ENCODE data around the gene NUDCD2.
"Not testable (repeated sequence)": the region's sequence is repeated elsewhere in the genome, so short reads cannot be mapped to it uniquely, and the experiment has no call there.

The NUDCD2 gene

DNA sequence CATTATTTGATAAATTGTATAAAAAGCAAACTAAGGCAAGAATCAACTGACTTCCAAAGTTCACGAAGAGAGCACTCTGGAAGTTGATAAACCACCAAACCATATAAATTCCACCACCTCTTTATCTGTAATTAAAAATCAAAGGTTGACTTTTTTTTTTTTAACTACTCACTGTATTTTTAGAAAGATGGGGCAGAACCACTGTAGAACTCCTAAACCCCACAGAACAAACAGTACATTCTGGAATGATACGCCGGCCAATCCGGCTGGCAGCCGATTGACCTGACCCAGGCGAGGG is 22.9 kb downstream of the NUDCD2 start:
- TF ChIP-seq, protein P1, sequence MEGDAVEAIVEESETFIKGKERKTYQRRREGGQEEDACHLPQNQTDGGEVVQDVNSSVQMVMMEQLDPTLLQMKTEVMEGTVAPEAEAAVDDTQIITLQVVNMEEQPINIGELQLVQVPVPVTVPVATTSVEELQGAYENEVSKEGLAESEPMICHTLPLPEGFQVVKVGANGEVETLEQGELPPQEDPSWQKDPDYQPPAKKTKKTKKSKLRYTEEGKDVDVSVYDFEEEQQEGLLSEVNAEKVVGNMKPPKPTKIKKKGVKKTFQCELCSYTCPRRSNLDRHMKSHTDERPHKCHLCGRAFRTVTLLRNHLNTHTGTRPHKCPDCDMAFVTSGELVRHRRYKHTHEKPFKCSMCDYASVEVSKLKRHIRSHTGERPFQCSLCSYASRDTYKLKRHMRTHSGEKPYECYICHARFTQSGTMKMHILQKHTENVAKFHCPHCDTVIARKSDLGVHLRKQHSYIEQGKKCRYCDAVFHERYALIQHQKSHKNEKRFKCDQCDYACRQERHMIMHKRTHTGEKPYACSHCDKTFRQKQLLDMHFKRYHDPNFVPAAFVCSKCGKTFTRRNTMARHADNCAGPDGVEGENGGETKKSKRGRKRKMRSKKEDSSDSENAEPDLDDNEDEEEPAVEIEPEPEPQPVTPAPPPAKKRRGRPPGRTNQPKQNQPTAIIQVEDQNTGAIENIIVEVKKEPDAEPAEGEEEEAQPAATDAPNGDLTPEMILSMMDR (IDR thresholded peaks at IDR 0.05; ENCODE audit: low read depth, low read length) = no peak
- peak overlapping the region; percentile 95 for H3K4me3 ChIP-seq (ENCODE audit: low read depth, low read length)
- in situ Hi-C loops (cut with HindIII; ENCODE audit: low sequenced_read_pairs) = no loop called here
- no peak for DNase-seq (ENCODE audit: low read depth, low spot score)

DNA sequence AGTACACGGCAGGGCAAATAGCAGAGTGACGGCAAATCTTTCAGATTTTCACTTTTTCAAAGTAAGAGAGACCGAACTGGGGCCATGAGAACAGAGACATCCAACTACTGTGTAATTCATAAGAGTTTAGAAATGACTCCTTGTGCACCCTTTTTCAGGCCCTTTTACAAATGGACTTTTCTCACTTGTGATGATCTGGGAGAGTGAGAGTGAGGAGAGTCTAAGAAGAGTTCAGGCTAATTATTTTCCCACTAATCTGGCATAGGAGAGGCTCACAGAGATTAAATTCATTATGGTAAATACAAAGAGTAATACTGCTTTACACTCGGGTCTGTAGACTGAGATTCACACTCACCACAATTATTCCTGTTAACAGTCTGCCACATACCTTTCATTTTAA is 23.4 kb downstream of the NUDCD2 start:
- no peak for DNase-seq (ENCODE audit: low read depth, low spot score)
- TF ChIP-seq, protein P1 (IDR thresholded peaks at IDR 0.05; ENCODE audit: low read depth, low read length) = no peak
- no peak overlapping the region for H3K4me3 ChIP-seq (ENCODE audit: low read depth, low read length)
- in situ Hi-C loops (cut with HindIII; ENCODE audit: low sequenced_read_pairs) = no loop called here

DNA sequence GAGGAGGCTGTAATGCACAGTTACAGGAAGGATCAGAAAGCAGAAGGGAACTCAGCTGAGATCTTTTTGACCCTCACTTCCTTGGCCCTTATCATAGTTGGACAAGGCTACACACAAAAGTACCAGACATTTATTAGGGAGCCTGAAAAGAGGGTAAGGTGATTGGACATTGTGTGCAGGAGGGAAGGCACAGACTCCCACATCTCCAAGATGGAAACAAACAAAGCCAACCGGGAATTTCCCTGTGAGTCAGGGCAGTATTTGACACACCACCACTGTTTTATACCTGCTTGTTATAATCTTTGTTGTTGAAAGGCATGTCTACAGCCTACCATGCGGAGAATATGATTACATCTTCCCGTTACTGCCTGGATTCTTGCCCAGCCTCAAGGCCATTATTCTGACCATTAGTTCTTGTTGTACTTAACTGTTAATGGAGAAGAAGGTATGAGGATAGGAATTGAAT is 25.5 kb downstream of the NUDCD2 start:
- H3K4me3 ChIP-seq (ENCODE audit: low read depth, low read length) = no peak overlapping the region
- TF ChIP-seq, protein P1 (IDR thresholded peaks at IDR 0.05; ENCODE audit: low read depth, low read length) = no peak
- in situ Hi-C loops (cut with HindIII; ENCODE audit: low sequenced_read_pairs) = no loop called here
- DNase-seq (ENCODE audit: low read depth, low spot score) = peak; percentile 71

DNA sequence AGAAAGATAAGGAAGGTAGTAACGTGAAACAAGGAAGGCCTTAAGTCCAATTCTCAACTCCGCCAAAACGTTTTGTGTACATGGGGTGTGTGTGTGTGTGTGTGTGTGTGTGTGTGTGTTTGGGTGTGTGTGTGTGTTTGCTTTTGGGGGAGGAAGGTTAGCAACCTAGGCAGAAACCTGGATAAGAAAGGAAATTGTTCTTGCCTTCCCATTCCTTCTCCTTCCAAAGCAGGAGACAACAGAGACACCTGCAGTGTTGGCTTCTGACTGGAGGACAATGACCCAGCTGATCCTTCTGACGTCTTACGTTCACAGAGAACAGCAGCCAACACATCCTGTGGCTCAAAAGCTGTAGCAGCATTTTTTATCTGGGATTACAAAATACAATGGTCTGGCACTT is 26.6 kb downstream of the NUDCD2 start:
- H3K4me3 ChIP-seq (ENCODE audit: low read depth, low read length) = no peak overlapping the region
- TF ChIP-seq, protein P1 (IDR thresholded peaks at IDR 0.05; ENCODE audit: low read depth, low read length) = no peak
- no peak for DNase-seq (ENCODE audit: low read depth, low spot score)
- in situ Hi-C loops (cut with HindIII; ENCODE audit: low sequenced_read_pairs) = no loop called here

DNA sequence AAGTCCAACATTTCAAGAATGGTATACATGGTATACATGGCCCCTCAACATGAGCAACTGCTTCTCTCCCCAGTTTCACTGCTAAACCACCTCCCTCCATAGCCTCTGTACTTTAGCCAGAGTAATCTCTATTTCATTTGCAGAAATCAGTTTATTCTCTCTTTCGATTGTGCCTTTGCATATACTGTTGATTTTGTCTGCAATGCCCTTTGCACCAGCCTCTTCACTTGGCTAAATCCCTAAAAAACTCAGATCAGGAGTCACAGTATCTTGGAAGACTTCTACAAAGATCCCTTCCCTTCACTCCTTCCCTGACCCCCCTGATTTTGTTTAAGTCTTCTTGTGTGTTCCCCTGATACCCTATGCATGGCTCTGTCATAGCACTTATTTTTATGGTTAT is 27.4 kb downstream of the NUDCD2 start:
- no peak overlapping the region for H3K4me3 ChIP-seq (ENCODE audit: low read depth, low read length)
- DNase-seq (ENCODE audit: low read depth, low spot score) = no peak
- TF ChIP-seq, protein P1 (IDR thresholded peaks at IDR 0.05; ENCODE audit: low read depth, low read length) = no peak
- in situ Hi-C loops (cut with HindIII; ENCODE audit: low sequenced_read_pairs) = no loop called here

DNA sequence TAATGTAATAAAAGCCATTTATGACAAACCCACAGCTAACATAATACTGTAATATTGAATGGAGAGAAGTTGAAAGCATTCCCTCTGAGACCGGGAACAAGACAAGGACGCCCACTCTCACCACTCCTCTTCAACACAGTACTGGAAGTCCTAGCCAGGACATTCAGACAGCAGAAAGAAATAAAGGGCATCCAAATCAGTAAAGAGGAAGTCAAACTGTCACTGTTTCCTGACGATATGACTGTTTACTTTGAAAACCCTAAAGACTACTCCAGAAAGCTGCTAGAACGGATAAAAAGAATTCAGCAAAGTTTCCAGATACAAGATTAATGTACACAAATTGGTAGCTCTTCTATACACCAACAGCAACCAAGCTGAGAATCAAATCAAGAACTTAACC is 33.8 kb downstream of the NUDCD2 start:
- DNase-seq (ENCODE audit: low read depth, low spot score); H3K4me3 ChIP-seq (ENCODE audit: low read depth, low read length); in situ Hi-C loops (cut with HindIII; ENCODE audit: low sequenced_read_pairs): not testable (repeated sequence)

DNA sequence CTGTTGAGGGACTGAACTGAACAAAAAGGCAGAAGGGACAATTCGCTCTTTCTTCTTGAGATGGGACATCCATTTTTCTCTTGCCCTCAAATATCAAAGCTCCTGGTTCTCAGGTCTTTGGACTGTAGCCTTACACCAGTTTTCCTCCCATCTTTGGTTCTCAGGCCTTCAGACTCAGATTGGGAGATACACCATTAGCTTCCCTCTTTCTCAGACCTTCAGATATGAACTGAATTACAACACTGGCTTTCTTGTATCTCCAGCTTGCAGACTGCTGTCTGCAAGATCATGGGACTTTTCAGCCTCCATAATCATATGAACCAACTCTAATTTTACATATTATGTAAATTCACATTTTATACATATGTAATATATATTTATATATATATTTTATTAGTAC is 35.1 kb downstream of the NUDCD2 start:
- TF ChIP-seq, protein P1 (IDR thresholded peaks at IDR 0.05; ENCODE audit: low read depth, low read length) = no peak
- no peak overlapping the region for H3K4me3 ChIP-seq (ENCODE audit: low read depth, low read length)
- DNase-seq (ENCODE audit: low read depth, low spot score) = no peak
- in situ Hi-C loops (cut with HindIII; ENCODE audit: low sequenced_read_pairs) = no loop called here

DNA sequence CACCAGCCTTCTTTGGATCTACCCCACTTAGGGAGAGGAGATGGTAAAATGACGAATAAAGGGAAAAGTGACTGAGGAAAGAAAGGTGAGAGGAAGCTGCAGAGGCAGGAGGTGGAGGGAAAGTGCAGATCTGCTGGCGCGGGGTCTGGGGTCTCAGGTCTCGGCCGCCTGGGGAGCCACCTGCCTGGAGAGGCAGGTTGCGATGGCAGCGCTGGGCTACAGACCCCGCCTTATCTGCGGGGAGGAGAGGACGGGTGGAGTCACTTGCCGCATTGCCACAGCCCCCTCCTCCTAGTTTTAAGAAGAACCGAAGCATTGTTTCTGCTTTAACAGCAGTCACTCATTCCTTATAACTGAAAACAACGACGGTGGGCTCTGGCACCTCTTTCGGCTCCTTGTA is 44.2 kb downstream of the NUDCD2 start:
- in situ Hi-C loops (cut with HindIII; ENCODE audit: low sequenced_read_pairs); H3K4me3 ChIP-seq (ENCODE audit: low read depth, low read length); DNase-seq (ENCODE audit: low read depth, low spot score): not testable (repeated sequence)

Data from astrocyte of the spinal cord (primary cell).